GM12865 (cell line): Measurements from ENCODE around the gene ITGA11.

Experiments
- DNase-seq: peaks from one replicate; pipeline ENCODE4 v3.0.0; 2010; ENCODE audit warnings: low read depth
- H3K4me3 ChIP-seq: 2 replicates; pipeline ENCODE4 v1.5.1; 2011; ENCODE audit warnings: mild to moderate bottlenecking, low read depth, low read length, control low read depth
- CTCF ChIP-seq: IDR thresholded peaks from 2 replicates; pipeline ENCODE4 v1.5.1; 2011; ENCODE audit warnings: low read length, control low read depth, low read depth, inconsistent platforms; ENCODE audit not compliant: insufficient read depth; ENCODE audit errors: missing control alignments

ITGA11 gene

GRCh38 chr15:68407886-68408881, 23.8 kb downstream of the ITGA11 start:
- H3K4me3 ChIP-seq, result no peak overlapping the region
- TF ChIP-seq CTCF, result no peak
- DNase-seq, result no peak

GRCh38 chr15:68407141-68407885, 24.6 kb downstream of the ITGA11 start:
- H3K4me3 ChIP-seq, result no peak overlapping the region
- no peak for DNase-seq
- no peak for TF ChIP-seq CTCF

DNA sequence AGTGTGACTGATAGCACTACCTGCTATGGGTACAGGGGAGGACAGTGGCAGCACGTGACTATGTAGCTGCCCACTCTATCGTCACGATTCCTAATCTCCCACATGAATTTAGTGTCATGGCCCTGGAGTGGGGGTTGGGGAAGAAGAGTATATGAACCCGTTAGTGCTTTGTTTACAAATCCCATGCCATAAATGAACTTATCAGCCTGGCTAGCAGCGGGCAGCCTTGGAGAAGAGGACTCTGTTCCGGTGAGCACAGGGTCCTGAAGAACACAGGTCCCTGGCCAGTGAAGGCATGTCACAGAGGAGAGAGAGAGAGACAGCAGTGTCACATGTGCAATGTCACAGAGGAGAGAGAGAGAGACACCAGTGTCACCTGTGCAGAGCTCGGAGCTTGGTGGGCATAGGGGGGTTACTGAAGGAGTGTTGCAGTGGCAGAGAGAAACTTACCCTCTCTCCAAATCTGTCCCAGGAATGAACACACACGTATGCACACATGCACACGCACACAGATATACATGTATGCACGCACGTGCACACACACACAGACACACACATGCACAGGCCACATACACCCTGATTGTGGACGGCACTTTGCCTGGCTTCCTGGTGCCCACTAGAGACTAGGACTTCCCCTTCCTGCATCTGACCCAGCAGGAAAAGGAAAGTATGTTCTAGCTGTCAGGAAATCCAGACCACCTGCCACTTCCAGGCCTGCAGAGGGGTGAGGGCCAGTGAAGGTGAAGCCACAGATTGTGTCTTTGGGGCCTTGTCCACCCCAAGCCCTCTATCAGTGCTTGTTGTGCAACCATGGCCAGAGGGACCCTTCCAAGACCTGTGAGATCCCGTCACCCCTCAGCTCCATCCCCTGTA, 26.3 kb downstream of the ITGA11 start:
- H3K4me3 ChIP-seq, result no peak overlapping the region

DNA sequence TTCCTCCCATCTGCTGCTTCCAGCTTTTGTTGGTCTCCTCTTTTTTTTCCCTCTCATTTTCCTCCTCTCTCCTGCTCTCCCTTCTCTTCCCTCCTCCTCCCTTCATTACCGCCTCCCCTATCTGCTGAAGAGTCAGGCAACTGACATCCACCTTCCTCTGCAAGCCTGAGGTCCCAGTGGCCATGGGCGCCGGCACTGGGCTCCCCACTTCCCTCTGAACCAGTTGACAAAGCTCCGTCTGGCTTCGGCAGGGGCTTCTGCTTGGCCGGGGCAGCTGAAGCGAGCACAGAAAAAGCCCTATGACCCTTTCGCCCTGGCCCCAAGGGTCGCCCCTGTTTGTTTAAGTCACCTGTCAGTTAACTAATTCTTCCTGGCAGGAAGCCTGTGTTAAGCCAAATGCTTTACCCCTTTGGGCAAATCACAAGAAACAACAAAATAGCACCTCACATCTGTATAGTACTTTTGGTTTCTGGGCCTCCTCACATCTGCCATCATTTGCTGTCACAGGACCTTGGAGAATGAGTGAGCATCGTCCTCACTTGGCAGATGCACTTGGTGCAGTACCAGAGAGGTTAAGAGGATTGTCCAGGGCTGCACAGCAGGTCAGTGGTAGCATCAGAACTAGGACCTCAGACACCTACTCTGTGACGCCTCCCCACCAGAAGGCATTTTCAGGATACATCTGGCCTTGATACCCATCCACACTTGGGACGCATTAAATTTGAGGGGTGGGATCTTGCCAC, 27.7 kb downstream of the ITGA11 start:
- H3K4me3 ChIP-seq, result no peak overlapping the region
- no peak for DNase-seq
- TF ChIP-seq CTCF, result no peak

More for the DNA sequence above, 26.3 kb downstream of the ITGA11 start:
- TF ChIP-seq CTCF, result no peak
- no peak for DNase-seq

DNA sequence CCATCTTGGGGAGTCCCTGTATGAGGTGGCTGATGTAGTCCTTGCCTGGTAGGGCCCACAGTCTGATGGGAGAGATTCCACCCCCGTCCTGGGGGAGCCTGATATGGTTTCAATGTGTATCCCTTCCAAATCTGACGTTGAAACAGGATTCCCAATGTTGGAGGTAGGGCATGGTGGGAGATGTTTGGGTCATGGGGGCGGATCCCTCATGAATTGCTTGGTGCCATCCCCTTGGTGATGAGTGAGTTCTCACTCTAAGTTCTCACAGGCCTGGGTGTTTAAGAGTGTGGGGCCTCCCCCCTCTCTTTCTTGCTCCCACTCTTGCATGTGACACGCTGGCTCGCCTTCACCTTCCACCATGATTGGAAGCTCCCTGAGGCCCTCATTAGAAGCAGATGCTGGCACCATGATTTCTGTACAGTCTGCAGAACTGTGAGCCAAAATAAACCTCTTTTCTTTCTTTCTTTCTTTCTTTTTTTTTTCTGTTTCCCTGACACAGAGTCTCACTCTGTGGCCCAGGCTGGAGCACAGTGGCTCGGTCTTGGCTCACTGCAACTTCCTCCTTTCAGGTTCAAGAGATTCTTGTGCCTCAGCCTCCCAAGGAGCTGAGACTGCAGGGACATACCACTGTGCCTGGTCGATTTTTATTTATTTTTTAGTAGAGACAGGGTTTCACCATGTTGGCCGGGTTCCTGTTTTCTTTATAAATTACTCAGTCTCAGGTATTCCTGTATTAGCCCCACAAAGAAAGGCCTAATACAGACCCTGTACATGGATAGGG, 28.6 kb downstream of the ITGA11 start:
- H3K4me3 ChIP-seq, result no peak overlapping the region
- no peak for DNase-seq
- no peak for TF ChIP-seq CTCF
